Right atrium auricular region (tissue), 2 donors: ENCODE measurements around the gene RAD23A. TPM values are rescaled to one million over a fixed set of nuclear protein-coding genes. Genes with fewer than 3 reads are reported as not detected.

Source experiments
- DNase-seq: peaks from one replicate; pipeline ENCODE4 v3.0.0-alpha.2; 2019; ENCODE audit warnings: low spot score
- H3K27ac ChIP-seq, 2 donors: fragments of 200-600 bp; sonication (generic); 1 replicate in 1 of 2; 2 replicates in 1 of 2; pipeline ENCODE4 v1.5.1; 2016 to 2019
- H3K27me3 ChIP-seq, 2 donors: fragments of 200-600 bp; sonication (generic); one replicate each; pipeline versions ENCODE4 v1.5.1 to v1.6.0; 2017 to 2019
- H3K36me3 ChIP-seq: fragments of 200-600 bp; sonication (generic); one replicate; pipeline ENCODE4 v1.5.1; 2016
- H3K4me1 ChIP-seq, 2 donors: fragments of 200-600 bp; sonication (generic); one replicate each; pipeline versions ENCODE4 v1.5.1 to v1.6.0; 2017 to 2019
- H3K4me3 ChIP-seq, 2 donors: fragments of 200-600 bp; sonication (generic); 1 replicate in 1 of 2; 2 replicates in 1 of 2; pipeline ENCODE4 v1.5.1; 2017 to 2019; ENCODE audit warnings: mild to moderate bottlenecking in 1 of 2, moderate library complexity in 1 of 2
- H3K9me3 ChIP-seq, 2 donors: fragments of 200-600 bp; sonication (generic); one replicate each; pipeline ENCODE4 v1.5.1; 2019
- total RNA-seq, 2 donors: library from RNA; depleted of rRNA; stranded (reverse); fragments of >200 nt; gene quantifications; one replicate each; pipeline ENCODE4 v1.1.0, GENCODE V29; 2016
- TF ChIP-seq, protein P1 (sequence below), 2 donors: fragments of 200-600 bp; sonication (generic); IDR thresholded peaks; one replicate each; pipeline ENCODE4 v1.5.1; 2019; ENCODE audit warnings: antibody characterized with exemption in 2 of 2

RAD23A gene
- total RNA-seq, 2 donors from 2014 or later = 178 to 185 TPM

DNA sequence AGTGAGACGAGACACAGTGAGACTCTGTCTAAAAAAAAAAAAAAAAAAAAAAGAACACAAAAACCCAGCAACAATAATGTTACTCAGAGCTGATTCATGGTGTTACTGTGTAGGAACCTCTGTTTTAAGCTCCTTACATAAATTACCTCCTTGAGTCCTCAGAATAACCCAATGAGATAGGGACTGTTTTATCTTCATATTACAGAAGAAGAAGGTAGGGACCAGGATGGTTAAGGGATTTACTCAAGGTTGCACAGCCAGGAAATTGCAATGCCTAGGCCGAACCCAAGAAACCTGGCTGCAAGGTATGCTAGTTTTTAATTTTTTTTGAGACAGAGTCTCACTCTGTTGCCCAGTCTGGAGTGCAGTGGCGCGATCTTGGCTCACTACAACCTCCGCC lies 22.2 kb downstream of the RAD23A start:
- H3K4me1 ChIP-seq = peaks cover 0 to 10% of the 10 kb centered on the region in 2 donors
- no peak overlapping the region for H3K4me3 ChIP-seq
- H3K36me3 ChIP-seq = no peaks in the 10 kb centered on the region
- H3K27ac ChIP-seq = no peak overlapping the region
- TF ChIP-seq, protein P1, sequence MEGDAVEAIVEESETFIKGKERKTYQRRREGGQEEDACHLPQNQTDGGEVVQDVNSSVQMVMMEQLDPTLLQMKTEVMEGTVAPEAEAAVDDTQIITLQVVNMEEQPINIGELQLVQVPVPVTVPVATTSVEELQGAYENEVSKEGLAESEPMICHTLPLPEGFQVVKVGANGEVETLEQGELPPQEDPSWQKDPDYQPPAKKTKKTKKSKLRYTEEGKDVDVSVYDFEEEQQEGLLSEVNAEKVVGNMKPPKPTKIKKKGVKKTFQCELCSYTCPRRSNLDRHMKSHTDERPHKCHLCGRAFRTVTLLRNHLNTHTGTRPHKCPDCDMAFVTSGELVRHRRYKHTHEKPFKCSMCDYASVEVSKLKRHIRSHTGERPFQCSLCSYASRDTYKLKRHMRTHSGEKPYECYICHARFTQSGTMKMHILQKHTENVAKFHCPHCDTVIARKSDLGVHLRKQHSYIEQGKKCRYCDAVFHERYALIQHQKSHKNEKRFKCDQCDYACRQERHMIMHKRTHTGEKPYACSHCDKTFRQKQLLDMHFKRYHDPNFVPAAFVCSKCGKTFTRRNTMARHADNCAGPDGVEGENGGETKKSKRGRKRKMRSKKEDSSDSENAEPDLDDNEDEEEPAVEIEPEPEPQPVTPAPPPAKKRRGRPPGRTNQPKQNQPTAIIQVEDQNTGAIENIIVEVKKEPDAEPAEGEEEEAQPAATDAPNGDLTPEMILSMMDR (IDR thresholded peaks at IDR 0.05) = no peak
- H3K9me3 ChIP-seq = no peaks in the 10 kb centered on the region
- no peak for DNase-seq
- H3K27me3 ChIP-seq = no peaks in the 10 kb centered on the region

DNA sequence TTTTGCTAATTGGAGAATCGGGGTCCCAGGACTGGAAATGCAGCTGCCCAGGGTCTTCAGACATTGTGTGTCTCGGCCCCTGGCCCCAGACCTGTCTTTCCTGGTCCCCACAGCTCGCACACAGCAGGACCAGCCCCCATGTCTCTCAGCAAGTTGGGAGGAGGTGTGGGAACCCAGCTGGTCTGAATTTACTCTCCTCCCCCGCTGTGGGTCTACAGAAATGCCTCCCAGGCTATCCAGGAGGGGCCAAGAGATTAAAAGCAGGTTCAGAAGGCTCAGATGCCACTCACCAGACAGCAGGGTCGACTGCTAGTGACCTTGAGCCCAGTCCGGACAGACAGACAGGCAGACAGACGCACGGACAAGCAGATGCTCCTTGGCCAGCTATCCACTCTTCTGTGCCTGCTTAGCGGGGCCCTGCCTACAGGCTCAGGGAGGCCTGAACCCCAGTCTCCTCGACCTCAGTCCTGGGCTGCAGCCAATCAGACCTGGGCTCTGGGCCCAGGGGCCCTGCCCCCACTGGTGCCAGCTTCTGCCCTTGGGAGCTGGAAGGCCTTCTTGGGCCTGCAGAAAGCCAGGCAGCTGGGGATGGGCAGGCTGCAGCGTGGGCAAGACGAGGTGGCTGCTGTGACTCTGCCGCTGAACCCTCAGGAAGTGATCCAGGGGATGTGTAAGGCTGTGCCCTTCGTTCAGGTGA lies 23.8 kb downstream of the RAD23A start, which contains the start of gene DAND5:
Gene DAND5, plus strand, starts transcription at position 285 of the 697 bp plus-strand sequence. Its CDS starts 85 bp downstream, at position 370.
- DNase-seq = no peak

DNA sequence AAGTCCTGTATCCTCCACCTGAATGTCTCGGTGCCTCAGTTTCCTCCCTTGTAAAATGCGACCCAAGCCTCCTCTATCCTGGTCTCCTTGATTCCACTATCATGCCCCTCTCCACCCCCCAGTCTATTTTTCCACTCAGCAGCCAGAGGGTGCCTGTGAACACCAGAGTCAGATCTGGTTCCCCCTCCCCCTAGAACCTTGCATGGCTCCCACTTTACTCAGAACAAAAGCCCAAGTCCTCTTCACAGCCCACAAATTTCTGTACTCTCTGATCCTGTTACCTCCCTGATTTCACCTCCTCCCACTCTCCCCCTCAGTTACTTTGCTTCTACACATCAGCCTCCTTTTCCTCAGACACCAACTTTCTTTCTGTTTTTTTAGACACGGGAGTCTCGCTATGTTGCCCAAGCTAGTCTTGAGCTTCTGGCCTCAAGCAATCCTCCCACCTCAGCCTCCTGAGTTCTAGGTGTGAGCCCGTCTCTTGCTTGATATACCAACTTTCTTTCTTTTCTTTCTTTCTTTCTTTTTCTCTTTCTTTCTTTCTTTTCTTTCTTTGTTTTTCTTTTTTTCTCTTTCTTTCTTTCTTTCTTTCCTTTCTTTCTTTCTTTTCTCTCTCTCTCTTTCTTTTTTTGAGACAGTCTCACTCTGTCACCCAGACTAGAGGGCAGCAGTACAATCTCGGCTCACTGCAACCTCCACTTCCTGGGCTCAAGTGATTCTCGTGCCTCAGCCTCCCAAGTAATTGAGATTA lies 24.6 kb downstream of the RAD23A start:
- H3K27ac ChIP-seq = peak overlapping the region; percentile 78 to 84

More for the DNA sequence above, 23.8 kb downstream of the RAD23A start, which contains the start of gene DAND5:
- TF ChIP-seq, protein P1 (IDR thresholded peaks at IDR 0.05) = no peak
- H3K36me3 ChIP-seq = no peaks in the 10 kb centered on the region
- H3K4me1 ChIP-seq = peaks cover 0 to 10% of the 10 kb centered on the region in 2 donors
- H3K4me3 ChIP-seq = no peak within 1 kb of the TSS
- H3K27me3 ChIP-seq = no peaks in the 10 kb centered on the region
- H3K27ac ChIP-seq = peak within 1 kb of the TSS; percentile 78 to 84
- H3K9me3 ChIP-seq = no peaks in the 10 kb centered on the region

DNA sequence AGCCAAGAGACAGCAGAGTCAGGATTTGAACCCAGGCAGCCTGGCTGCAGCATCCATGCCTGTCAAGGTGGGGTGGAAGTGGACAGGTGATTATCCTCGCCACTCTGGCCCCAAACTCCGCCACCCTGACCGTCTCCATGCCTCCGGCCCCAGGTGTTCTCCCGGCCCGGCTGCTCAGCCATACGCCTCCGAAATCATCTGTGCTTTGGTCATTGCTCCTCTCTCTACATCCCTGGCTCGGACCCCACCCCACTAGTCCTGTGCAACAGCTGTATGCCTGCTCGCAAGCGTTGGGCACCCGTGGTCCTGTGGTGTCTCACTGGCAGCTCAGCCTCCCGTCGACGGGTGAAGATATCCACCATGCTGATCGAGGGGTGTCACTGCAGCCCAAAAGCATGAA lies 27.6 kb downstream of the RAD23A start:
- H3K4me3 ChIP-seq = no peak overlapping the region
- DNase-seq = no peak
- no peaks in the 10 kb centered on the region for H3K9me3 ChIP-seq
- TF ChIP-seq, protein P1 (IDR thresholded peaks at IDR 0.05) = no peak
- no peak overlapping the region for H3K27ac ChIP-seq
- no peaks in the 10 kb centered on the region for H3K27me3 ChIP-seq
- H3K4me1 ChIP-seq = peaks cover 0 to 12% of the 10 kb centered on the region in 2 donors
- H3K36me3 ChIP-seq = no peaks in the 10 kb centered on the region

More for the DNA sequence above, 24.6 kb downstream of the RAD23A start:
- Histone ChIP-seq H3K4me3 (no peak overlapping the region), H3K4me1 (peaks cover 0 to 13% of the 10 kb centered on the region in 2 donors), H3K9me3 (no peaks in the 10 kb centered on the region), H3K27me3 (no peaks in the 10 kb centered on the region), H3K36me3 (no peaks in the 10 kb centered on the region)
- TF ChIP-seq, protein P1 (IDR thresholded peaks at IDR 0.05) = no peak
- no peak for DNase-seq

DNA sequence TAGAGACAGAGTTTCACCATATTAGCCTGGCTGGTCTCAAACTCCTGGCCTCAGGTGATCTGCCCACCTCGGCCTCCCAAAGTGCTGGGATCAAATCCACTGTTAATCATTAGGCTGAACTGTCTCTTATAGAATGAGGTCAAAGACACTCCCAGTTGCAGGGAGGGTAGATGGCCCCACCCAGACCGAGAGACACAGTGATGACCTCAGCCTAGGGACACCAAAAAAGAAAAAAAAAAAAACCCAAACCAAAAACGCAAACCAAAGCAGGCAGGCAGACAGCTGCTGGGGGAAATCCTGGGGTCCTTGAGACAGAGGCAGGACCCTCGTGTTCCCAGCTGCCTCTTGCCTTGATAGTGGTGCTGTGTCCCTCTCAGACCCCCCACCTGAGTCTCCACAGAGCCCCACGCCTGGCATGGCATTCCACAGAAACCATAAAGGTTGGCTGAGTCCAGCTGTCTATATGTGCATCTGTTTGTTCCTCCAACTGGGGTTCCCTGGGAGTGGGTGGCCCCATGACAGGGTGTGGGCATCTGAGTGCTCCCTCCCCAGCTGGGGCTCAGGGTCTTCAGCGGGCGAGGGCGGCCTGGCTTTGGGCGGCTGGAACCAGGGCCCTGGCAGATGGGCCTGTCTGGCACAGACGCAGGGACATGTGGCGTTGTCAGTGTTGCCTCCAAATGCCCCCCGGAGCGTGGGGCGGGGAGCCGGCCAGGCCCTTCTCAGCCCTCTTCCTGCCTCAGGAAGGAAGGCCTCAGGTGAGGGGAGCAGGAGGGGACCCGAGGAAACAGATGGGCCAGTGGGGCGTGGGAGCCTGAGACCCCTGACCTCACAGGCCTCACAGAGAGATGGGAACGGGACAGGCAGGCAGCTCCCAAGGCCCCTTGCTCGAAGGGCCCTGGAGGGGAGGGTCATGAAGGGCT lies 28.9 kb downstream of the RAD23A start:
- Histone ChIP-seq H3K9me3 (no peaks in the 10 kb centered on the region), H3K27ac (no peak overlapping the region), H3K27me3 (no peaks in the 10 kb centered on the region), H3K4me1 (peaks cover 0 to 12% of the 10 kb centered on the region in 2 donors), H3K36me3 (no peaks in the 10 kb centered on the region), H3K4me3 (no peak overlapping the region)
- DNase-seq = no peak
- TF ChIP-seq, protein P1 (IDR thresholded peaks at IDR 0.05) = no peak
